ENCODE data around the gene APBB2. TPM values are rescaled to one million over a fixed set of nuclear protein-coding genes. Genes with fewer than 3 reads are reported as not detected.
"Not testable (repeated sequence)": the region's sequence is repeated elsewhere in the genome, so short reads cannot be mapped to it uniquely, and the experiment has no call there.

APBB2 gene
- total RNA-seq, 4 donors from 2014 or later = 51.7 to 75.9 (median 71.1) TPM

DNA sequence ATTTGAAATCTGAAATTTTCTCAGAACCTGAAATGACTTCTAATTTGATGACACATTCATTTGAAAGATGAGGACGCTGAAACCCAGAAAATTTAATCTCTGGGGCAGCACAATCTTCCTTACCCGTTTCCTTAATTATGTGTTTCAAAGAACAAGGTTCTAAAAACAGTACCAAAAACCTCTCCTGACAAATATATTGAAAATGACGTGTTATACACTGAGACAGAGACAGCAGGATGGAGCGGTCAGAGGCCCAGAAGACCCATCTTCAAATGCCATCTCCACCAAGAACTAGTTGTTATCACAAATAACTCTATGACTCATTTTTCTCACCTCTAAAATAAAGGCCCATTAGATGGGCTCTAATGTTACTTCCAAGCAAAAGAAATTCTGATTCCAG lies 287.3 kb downstream of the APBB2 start:
- H3K9me3 ChIP-seq = no peaks in the 10 kb centered on the region
- DNase-seq (ENCODE audit: extremely low spot score) = no peak
- intact Hi-C loops (cut with DNase I) = loop anchor here (1.0 kb wide), 1 partner anchor 288 kb away; no protein-coding TSS in a partner anchor
- 83% methylated on average over 4 of the region's 4 CpGs for WGBS
- no peaks in the 10 kb centered on the region for H3K27me3 ChIP-seq
- no peak overlapping the region for H3K27ac ChIP-seq (replicated peaks in 1 of 4)
- peaks cover 0 to 8% (median 2%) of the 10 kb centered on the region in 4 donors for H3K4me1 ChIP-seq
- H3K36me3 ChIP-seq = peaks cover 0 to 7% (median under 1%) of the 10 kb centered on the region in 4 donors
- H3K4me3 ChIP-seq = no peak overlapping the region
- TF ChIP-seq POLR2A (IDR thresholded peaks at IDR 0.05; ENCODE audit: low read depth) (no peak), POLR2AphosphoS5 (IDR thresholded peaks at IDR 0.05) (no peak), EP300 (IDR thresholded peaks at IDR 0.05) (no peak)
- TF ChIP-seq, protein P1, sequence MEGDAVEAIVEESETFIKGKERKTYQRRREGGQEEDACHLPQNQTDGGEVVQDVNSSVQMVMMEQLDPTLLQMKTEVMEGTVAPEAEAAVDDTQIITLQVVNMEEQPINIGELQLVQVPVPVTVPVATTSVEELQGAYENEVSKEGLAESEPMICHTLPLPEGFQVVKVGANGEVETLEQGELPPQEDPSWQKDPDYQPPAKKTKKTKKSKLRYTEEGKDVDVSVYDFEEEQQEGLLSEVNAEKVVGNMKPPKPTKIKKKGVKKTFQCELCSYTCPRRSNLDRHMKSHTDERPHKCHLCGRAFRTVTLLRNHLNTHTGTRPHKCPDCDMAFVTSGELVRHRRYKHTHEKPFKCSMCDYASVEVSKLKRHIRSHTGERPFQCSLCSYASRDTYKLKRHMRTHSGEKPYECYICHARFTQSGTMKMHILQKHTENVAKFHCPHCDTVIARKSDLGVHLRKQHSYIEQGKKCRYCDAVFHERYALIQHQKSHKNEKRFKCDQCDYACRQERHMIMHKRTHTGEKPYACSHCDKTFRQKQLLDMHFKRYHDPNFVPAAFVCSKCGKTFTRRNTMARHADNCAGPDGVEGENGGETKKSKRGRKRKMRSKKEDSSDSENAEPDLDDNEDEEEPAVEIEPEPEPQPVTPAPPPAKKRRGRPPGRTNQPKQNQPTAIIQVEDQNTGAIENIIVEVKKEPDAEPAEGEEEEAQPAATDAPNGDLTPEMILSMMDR (IDR thresholded peaks at IDR 0.05) = no peak

DNA sequence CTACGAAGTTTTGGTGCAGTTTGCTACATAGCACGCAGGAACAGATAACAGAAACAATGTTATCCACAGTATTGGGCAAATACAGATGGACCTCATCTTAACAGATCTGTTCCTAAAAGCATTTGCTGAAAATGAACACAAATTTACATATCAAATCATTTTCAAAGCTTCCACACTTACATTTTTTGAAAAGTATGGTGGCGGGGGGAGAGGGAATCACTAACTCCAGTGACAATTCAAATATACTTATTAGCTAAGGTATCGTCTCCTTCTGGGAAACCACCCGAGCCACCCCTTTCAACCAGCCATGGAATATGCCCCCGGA lies 289.6 kb downstream of the APBB2 start:
- Histone ChIP-seq H3K9me3 (no peaks in the 10 kb centered on the region), H3K4me3 (no peak overlapping the region), H3K27me3 (no peaks in the 10 kb centered on the region), H3K27ac (replicated peaks in 1 of 4) (no peak overlapping the region), H3K36me3 (peaks cover 0 to 6% (median 0%) of the 10 kb centered on the region in 4 donors), H3K4me1 (peaks cover 0 to 8% (median 2%) of the 10 kb centered on the region in 4 donors)
- intact Hi-C loops (cut with DNase I) = no loop called here
- no peak for DNase-seq (ENCODE audit: extremely low spot score)
- 81% methylated on average over 5 of the region's 6 CpGs for WGBS
- TF ChIP-seq, protein P1 (IDR thresholded peaks at IDR 0.05) = no peak
- TF ChIP-seq POLR2A (IDR thresholded peaks at IDR 0.05; ENCODE audit: low read depth) = no peak
- TF ChIP-seq POLR2AphosphoS5 (IDR thresholded peaks at IDR 0.05) = no peak
- no peak for TF ChIP-seq EP300 (IDR thresholded peaks at IDR 0.05)

DNA sequence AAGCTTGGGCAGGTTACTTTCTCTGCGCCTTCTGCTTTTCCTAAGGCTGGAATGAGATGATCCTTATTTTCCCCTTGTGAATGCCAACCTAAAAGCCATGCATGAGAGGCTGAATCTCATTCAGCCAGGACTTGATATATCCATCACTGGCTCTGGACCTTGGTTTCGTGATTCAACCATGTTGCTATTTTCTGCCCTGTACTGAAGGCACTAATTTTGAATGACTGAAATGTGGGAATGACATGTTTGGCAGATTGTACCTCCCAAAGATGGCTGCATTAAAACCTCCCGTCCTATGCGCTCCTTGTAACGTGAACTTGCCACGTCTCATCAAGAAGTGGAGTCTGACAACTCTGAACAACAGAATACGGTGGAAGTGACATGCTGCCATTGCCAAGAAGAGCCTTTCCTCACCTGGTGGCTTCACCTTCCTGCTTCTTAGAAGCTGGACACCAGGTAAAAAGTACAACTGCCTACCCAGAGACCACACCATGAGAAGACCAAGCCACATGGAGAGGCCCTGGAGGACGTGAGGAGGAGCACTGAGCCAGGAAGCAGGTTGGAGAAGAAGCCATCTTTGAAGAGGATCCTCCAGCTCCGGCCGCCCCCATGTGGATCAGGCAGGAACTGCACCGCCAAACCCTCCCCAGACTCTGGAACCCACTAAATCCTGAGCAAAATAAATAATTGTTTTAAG lies 290.1 kb downstream of the APBB2 start:
- H3K27me3 ChIP-seq = no peaks in the 10 kb centered on the region
- H3K4me1 ChIP-seq = peaks cover 0 to 8% (median 2%) of the 10 kb centered on the region in 4 donors
- peaks cover 0 to 6% (median 0%) of the 10 kb centered on the region in 4 donors for H3K36me3 ChIP-seq
- TF ChIP-seq, protein P1 (IDR thresholded peaks at IDR 0.05) = peak; percentile 76 to 93 (median 82)
- TF ChIP-seq POLR2AphosphoS5 (IDR thresholded peaks at IDR 0.05) = no peak
- TF ChIP-seq EP300 (IDR thresholded peaks at IDR 0.05) = no peak
- TF ChIP-seq POLR2A (IDR thresholded peaks at IDR 0.05; ENCODE audit: low read depth) = no peak
- intact Hi-C loops (cut with DNase I) = no loop called here
- 70% methylated on average over 11 of the region's 11 CpGs for WGBS
- H3K9me3 ChIP-seq = no peaks in the 10 kb centered on the region
- H3K4me3 ChIP-seq = no peak overlapping the region
- no peak overlapping the region for H3K27ac ChIP-seq (replicated peaks in 1 of 4)
- DNase-seq (ENCODE audit: extremely low spot score) = no peak

DNA sequence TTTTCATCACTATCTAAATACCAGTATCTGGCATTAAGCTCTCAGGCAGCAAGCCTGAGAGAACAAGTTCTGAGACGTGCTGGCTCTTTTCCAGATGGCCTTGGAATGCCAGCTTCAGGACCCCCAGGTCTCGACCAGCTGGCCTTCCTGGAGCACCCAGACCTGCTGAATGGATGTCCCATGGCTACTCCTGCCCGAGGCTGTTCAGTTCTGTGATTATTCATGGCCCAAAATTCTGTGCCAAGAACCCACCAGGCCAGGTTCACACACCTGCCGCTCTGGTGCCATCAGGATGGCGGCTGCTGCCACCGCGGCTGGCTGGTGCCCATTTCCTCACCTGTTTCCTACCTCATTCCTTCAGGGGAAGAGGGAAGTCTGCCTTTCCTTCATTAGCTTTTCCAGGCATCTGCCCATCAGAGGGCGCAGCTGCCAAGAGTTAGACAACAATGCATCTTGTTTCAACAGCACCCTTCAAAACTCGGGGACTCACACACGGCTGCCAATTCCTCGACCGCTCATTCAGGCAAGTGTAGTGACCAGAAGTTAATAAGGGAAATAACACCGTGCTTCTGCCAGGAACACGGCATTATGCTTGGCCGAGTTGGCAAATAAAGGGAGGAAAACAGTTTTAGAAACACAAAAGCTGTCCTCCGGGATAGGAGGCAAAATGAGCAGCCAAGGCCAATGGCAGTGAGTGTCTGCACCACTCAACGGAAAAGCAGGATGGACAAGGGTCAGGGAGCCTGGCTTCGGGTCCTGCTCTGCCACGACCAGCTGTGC lies 290.8 kb downstream of the APBB2 start:
- H3K27ac ChIP-seq (replicated peaks in 1 of 4) = no peak overlapping the region
- H3K27me3 ChIP-seq = no peaks in the 10 kb centered on the region
- intact Hi-C loops (cut with DNase I) = no loop called here
- 81% methylated on average over 19 of the region's 19 CpGs for WGBS
- TF ChIP-seq, protein P1 (IDR thresholded peaks at IDR 0.05) = no peak
- peak in 1 of 2 donors; percentile 18 for TF ChIP-seq POLR2AphosphoS5 (IDR thresholded peaks at IDR 0.05)
- no peaks in the 10 kb centered on the region for H3K9me3 ChIP-seq
- peaks cover 0 to 6% (median 0%) of the 10 kb centered on the region in 4 donors for H3K36me3 ChIP-seq
- DNase-seq (ENCODE audit: extremely low spot score) = no peak
- peaks cover 6 to 14% (median 8%) of the 10 kb centered on the region in 4 donors for H3K4me1 ChIP-seq
- no peak overlapping the region for H3K4me3 ChIP-seq

DNA sequence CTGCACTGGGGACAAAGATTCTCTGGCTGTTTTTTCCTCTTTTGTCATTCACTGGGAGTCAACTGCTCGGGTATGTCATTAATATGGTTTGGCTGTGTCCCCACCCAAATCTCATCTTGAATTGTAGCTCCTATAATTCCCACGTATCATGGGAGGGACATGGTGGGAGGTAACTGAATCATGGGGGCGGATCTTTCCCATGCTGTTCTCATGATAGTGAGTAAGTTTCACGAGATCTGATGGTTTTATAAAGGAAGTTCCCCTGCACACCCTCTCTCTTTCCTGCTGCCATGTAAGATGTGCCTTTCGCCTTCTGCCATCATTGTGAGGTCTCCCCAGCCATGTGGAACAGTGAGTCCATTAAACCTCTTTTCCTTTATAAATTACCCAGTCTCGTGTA lies 294.4 kb downstream of the APBB2 start:
- whole genome bisulfite sequencing = 95% methylated on average over 6 of the region's 6 CpGs
- H3K36me3 ChIP-seq; H3K9me3 ChIP-seq; H3K4me3 ChIP-seq; H3K27me3 ChIP-seq; H3K27ac ChIP-seq (replicated peaks in 1 of 4); DNase-seq (ENCODE audit: extremely low spot score); intact Hi-C loops (cut with DNase I): not testable (repeated sequence)
- peaks cover 15 to 21% (median 18%) of the 10 kb centered on the region in 4 donors for H3K4me1 ChIP-seq

Data from esophagus muscularis mucosa (tissue), 4 donors.